H9 (cell line): ENCODE results near the gene ADARB2. TPM values are rescaled to one million over a fixed set of nuclear protein-coding genes. Genes with fewer than 3 reads are reported as not detected.

ENCODE experiments used
- DNase-seq: peaks from one replicate; pipeline ENCODE4 v3.0.0-alpha.2; 2017
- H2AFZ ChIP-seq: one replicate; pipeline ENCODE4 v1.6.1; 2013; ENCODE audit warnings: mild to moderate bottlenecking, low read length, control low read depth, moderate library complexity
- H2AK5ac ChIP-seq: 2 replicates; pipeline ENCODE4 v1.6.1; 2013; ENCODE audit warnings: low read length, control low read depth, mixed read lengths; ENCODE audit not compliant: insufficient read length
- H2BK120ac ChIP-seq: one replicate; pipeline ENCODE4 v1.6.1; 2013; ENCODE audit warnings: low read depth, mild to moderate bottlenecking, low read length, control low read depth, inconsistent platforms; ENCODE audit not compliant: poor library complexity, severe bottlenecking
- H2BK12ac ChIP-seq: 2 replicates; pipeline ENCODE4 v1.6.1; 2013; ENCODE audit warnings: low read length, control low read depth, mixed read lengths, low read depth; ENCODE audit not compliant: insufficient read length
- H2BK15ac ChIP-seq: 2 replicates; pipeline ENCODE4 v1.6.1; 2013; ENCODE audit warnings: low read depth, low read length, control low read depth
- H2BK20ac ChIP-seq: one replicate; pipeline ENCODE4 v1.6.1; 2013; ENCODE audit warnings: low read depth, mild to moderate bottlenecking, low read length, control low read depth, inconsistent platforms; ENCODE audit not compliant: poor library complexity, severe bottlenecking
- H2BK5ac ChIP-seq: 2 replicates; pipeline ENCODE4 v1.6.1; 2013; ENCODE audit warnings: low read length, control low read depth, mixed read lengths; ENCODE audit not compliant: insufficient read length
- H3K14ac ChIP-seq: 2 replicates; pipeline ENCODE4 v1.6.1; 2013; ENCODE audit warnings: low read length, control low read depth; ENCODE audit not compliant: insufficient read depth
- H3K18ac ChIP-seq: 2 replicates; pipeline ENCODE4 v1.6.1; 2013; ENCODE audit warnings: low read depth, mild to moderate bottlenecking, mixed read lengths, low read length, control low read depth; ENCODE audit not compliant: insufficient read length
- H3K23ac ChIP-seq: 2 replicates; pipeline ENCODE4 v1.6.1; 2013; ENCODE audit warnings: low read length, control low read depth, mixed read lengths, low read depth; ENCODE audit not compliant: insufficient read length
- H3K23me2 ChIP-seq: 2 replicates; pipeline ENCODE4 v1.6.1; 2013; ENCODE audit warnings: low read depth, mild to moderate bottlenecking, mixed read lengths, low read length, control low read depth; ENCODE audit not compliant: insufficient read length, poor library complexity, severe bottlenecking
- H3K27ac ChIP-seq: 2 replicates; pipeline ENCODE4 v1.5.1; 2013; ENCODE audit warnings: low read length, control low read depth, mixed read lengths, low read depth; ENCODE audit not compliant: insufficient read length
- H3K27me3 ChIP-seq: 2 replicates; pipeline ENCODE4 v1.6.1; 2013; ENCODE audit warnings: low read length, control low read depth, inconsistent platforms; ENCODE audit not compliant: insufficient read depth
- H3K4ac ChIP-seq: 2 replicates; pipeline ENCODE4 v1.6.1; 2013; ENCODE audit warnings: low read depth, mild to moderate bottlenecking, control low read depth, inconsistent platforms, low read length, moderate library complexity
- H3K4me1 ChIP-seq: 2 replicates; pipeline ENCODE4 v1.6.1; 2013; ENCODE audit warnings: low read length, control low read depth, inconsistent platforms; ENCODE audit not compliant: insufficient read depth
- H3K4me2 ChIP-seq: 2 replicates; pipeline ENCODE4 v1.6.1; 2013; ENCODE audit warnings: low read length, control low read depth, mixed read lengths; ENCODE audit not compliant: insufficient read length, insufficient read depth
- H3K56ac ChIP-seq: 2 replicates; pipeline ENCODE4 v1.6.1; 2013; ENCODE audit warnings: low read depth, mild to moderate bottlenecking, mixed read lengths, low read length, control low read depth; ENCODE audit not compliant: insufficient read length
- H3K79me1 ChIP-seq: 2 replicates; pipeline ENCODE4 v1.6.1; 2013; ENCODE audit warnings: low read depth, mild to moderate bottlenecking, moderate library complexity, low read length, control low read depth, inconsistent platforms; ENCODE audit not compliant: insufficient read depth, poor library complexity, severe bottlenecking
- H3K79me2 ChIP-seq: 2 replicates; pipeline ENCODE4 v1.6.1; 2013; ENCODE audit warnings: low read length, control low read depth, inconsistent platforms; ENCODE audit not compliant: insufficient read depth
- H3K9ac ChIP-seq: 2 replicates; pipeline ENCODE4 v1.6.1; 2013; ENCODE audit warnings: low read length, control low read depth, mixed read lengths; ENCODE audit not compliant: insufficient read length; ENCODE audit errors: extremely low read depth
- H3K9me3 ChIP-seq: one replicate; pipeline ENCODE4 v1.6.1; 2013; ENCODE audit warnings: low read depth, low read length, inconsistent platforms; ENCODE audit not compliant: control insufficient read depth
- H3T11ph ChIP-seq: one replicate; pipeline ENCODE4 v1.6.1; 2013; ENCODE audit warnings: mild to moderate bottlenecking, low read length, control low read depth, inconsistent platforms
- H4K20me1 ChIP-seq: one replicate; pipeline ENCODE4 v1.6.1; 2013; ENCODE audit not compliant: control insufficient read depth, insufficient read length, insufficient read depth
- H4K5ac ChIP-seq: 2 replicates; pipeline ENCODE4 v1.6.1; 2013; ENCODE audit warnings: low read depth, mild to moderate bottlenecking, mixed read lengths, low read length, control low read depth; ENCODE audit not compliant: insufficient read length
- H4K8ac ChIP-seq: replicated peaks from 2 replicates; pipeline ENCODE4 v1.6.1; 2013; ENCODE audit warnings: low read length, control low read depth, mixed read lengths, low read depth; ENCODE audit not compliant: insufficient read length
- H4K91ac ChIP-seq: 2 replicates; pipeline ENCODE4 v1.6.1; 2013; ENCODE audit warnings: low read depth, mild to moderate bottlenecking, moderate library complexity, mixed read lengths, low read length, control low read depth; ENCODE audit not compliant: insufficient read length
- H3K27ac Mint-ChIP-seq, 3 experiments: 2 replicates in 2 of 3; 3 replicates in 1 of 3; pipeline ENCODE4 v1.8.0; 2020 to 2021; ENCODE audit warnings: mixed read lengths in 3 of 3, mild to moderate bottlenecking in 1 of 3, moderate library complexity in 1 of 3
- H3K27me3 Mint-ChIP-seq: 2 replicates; pipeline ENCODE4 v1.8.0; 2021; ENCODE audit warnings: low read depth, mild to moderate bottlenecking, moderate library complexity, mixed read lengths
- H3K36me3 Mint-ChIP-seq, 3 experiments: 2 replicates in 2 of 3; 3 replicates in 1 of 3; pipeline ENCODE4 v1.8.0; 2020 to 2021; ENCODE audit warnings: low read depth in 3 of 3, mixed read lengths in 3 of 3; ENCODE audit not compliant: insufficient read depth in 1 of 3
- H3K4me1 Mint-ChIP-seq, 2 experiments: 2 replicates each; pipeline ENCODE4 v1.8.0; 2020; ENCODE audit warnings: mixed read lengths in 2 of 2
- H3K4me3 Mint-ChIP-seq, 2 experiments: 2 replicates in 1 of 2; 3 replicates in 1 of 2; pipeline ENCODE4 v1.8.0; 2020 to 2021; ENCODE audit warnings: mild to moderate bottlenecking in 2 of 2, mixed read lengths in 2 of 2, moderate library complexity in 1 of 2
- H3K9me3 Mint-ChIP-seq, 2 experiments: 2 replicates in 1 of 2; 3 replicates in 1 of 2; pipeline ENCODE4 v1.8.0; 2020; ENCODE audit warnings: mild to moderate bottlenecking in 2 of 2, mixed read lengths in 2 of 2, moderate library complexity in 1 of 2
- WGBS: extraction: QIAGEN DNeasy Blood & Tissue Kit; methylation state at CpG from one replicate; pipeline ENCODE4 v1.1.7; 2013; ENCODE audit warnings: missing lambda C conversion rate, low lambda C conversion rate, mixed read lengths; ENCODE audit not compliant: insufficient read length; ENCODE audit errors: extremely low coverage; 5-methylcytosine and 5-hydroxymethylcytosine counted together
- total RNA-seq: library from RNA; stranded (reverse); gene quantifications from 2 replicates; pipeline ENCODE4 v1.2.1, GENCODE V29; 2021
- TF ChIP-seq, protein P1 (sequence below): fragments of 200-600 bp; sonication (generic); conservative IDR thresholded peaks from 3 replicates; pipeline ENCODE4 v1.8.0; 2021; ENCODE audit warnings: antibody characterized with exemption, mild to moderate bottlenecking

Gene ADARB2
- total RNA-seq, 1 experiment from 2014 or later, result 0.87 TPM

GRCh38 chr10:1604246-1604645 lies 133.1 kb downstream of the ADARB2 start:
- TF ChIP-seq, protein P1, sequence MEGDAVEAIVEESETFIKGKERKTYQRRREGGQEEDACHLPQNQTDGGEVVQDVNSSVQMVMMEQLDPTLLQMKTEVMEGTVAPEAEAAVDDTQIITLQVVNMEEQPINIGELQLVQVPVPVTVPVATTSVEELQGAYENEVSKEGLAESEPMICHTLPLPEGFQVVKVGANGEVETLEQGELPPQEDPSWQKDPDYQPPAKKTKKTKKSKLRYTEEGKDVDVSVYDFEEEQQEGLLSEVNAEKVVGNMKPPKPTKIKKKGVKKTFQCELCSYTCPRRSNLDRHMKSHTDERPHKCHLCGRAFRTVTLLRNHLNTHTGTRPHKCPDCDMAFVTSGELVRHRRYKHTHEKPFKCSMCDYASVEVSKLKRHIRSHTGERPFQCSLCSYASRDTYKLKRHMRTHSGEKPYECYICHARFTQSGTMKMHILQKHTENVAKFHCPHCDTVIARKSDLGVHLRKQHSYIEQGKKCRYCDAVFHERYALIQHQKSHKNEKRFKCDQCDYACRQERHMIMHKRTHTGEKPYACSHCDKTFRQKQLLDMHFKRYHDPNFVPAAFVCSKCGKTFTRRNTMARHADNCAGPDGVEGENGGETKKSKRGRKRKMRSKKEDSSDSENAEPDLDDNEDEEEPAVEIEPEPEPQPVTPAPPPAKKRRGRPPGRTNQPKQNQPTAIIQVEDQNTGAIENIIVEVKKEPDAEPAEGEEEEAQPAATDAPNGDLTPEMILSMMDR, result no peak
- no peaks in the 10 kb centered on the region for H3K36me3 Mint-ChIP-seq
- no peaks in the 10 kb centered on the region for H3K4me1 ChIP-seq

More at GRCh38 chr10:1604246-1604645, 133.1 kb downstream of the ADARB2 start:
- Mint-ChIP-seq H3K9me3 (no peaks in the 10 kb centered on the region), H3K27ac (peak overlapping the region in 1 of 3 experiments; percentile 54; a peak in 1 of 7 replicates), H3K4me1 (peaks cover 17 to 20% of the 10 kb centered on the region in 2 experiments), H3K4me3 (no peak overlapping the region), H3K27me3 (peaks cover 7% of the 10 kb centered on the region)
- H4K5ac ChIP-seq, result no peak overlapping the region
- H2BK20ac ChIP-seq, result no peak overlapping the region
- no peak overlapping the region for H2AK5ac ChIP-seq
- no peak overlapping the region for H3K23ac ChIP-seq
- H3K79me2 ChIP-seq, result no peaks in the 10 kb centered on the region
- WGBS, result no CpG with 5 or more reads among the region's 7 CpGs
- H3K9me3 ChIP-seq, result no peaks in the 10 kb centered on the region
- H3K56ac ChIP-seq, result no peak overlapping the region
- H2AFZ ChIP-seq, result no peak overlapping the region
- no peak overlapping the region for H3K27ac ChIP-seq
- H4K8ac ChIP-seq, result no peak overlapping the region
- no peak overlapping the region for H2BK5ac ChIP-seq
- H2BK15ac ChIP-seq, result no peak overlapping the region
- no peak overlapping the region for H3K4ac ChIP-seq
- H3K9ac ChIP-seq, result no peak overlapping the region
- DNase-seq, result peak; percentile 14
- H2BK120ac ChIP-seq, result no peak overlapping the region
- peaks cover 4% of the 10 kb centered on the region for H3K23me2 ChIP-seq
- no peak overlapping the region for H3K18ac ChIP-seq
- no peak overlapping the region for H4K91ac ChIP-seq
- H3K14ac ChIP-seq, result no peak overlapping the region
- no peaks in the 10 kb centered on the region for H3K79me1 ChIP-seq
- H3K4me2 ChIP-seq, result no peak overlapping the region
- H2BK12ac ChIP-seq, result no peak overlapping the region
- H3T11ph ChIP-seq, result no peak overlapping the region
- H3K27me3 ChIP-seq, result no peaks in the 10 kb centered on the region
- no peaks in the 10 kb centered on the region for H4K20me1 ChIP-seq
